ENCODE measurements around the gene PET100. TPM values are rescaled to one million over a fixed set of nuclear protein-coding genes. Genes with fewer than 3 reads are reported as not detected.

The PET100 gene
- total RNA-seq, 1 experiment from 2014 or later, result 126 TPM

- H3K9me3 ChIP-seq (ENCODE audit: control insufficient read depth in 1 of 2, insufficient read depth in 1 of 2, low read depth in 1 of 2, low read length in 2 of 2), result no peaks in the 10 kb centered on the region
- no peak overlapping the region for H3K4me2 ChIP-seq (ENCODE audit: low read length)
- H3K36me3 ChIP-seq (ENCODE audit: control insufficient read depth in 1 of 2, insufficient read depth in 2 of 2, low read length in 2 of 2), result peaks cover 3 to 7% of the 10 kb centered on the region in 2 experiments
- H3K27me3 ChIP-seq (ENCODE audit: insufficient read depth, low read length), result no peaks in the 10 kb centered on the region
- DNase-seq (ENCODE audit: low read depth, low spot score), result no peak
- no peak overlapping the region for H2AFZ ChIP-seq (ENCODE audit: low read depth, low read length, poor library complexity, severe bottlenecking)
- ChIA-PET RAD21 (ENCODE audit: low non-redundant PET in 1 of 2, low total read pairs in 2 of 2, uncharacterized antibody in 2 of 2, unreplicated experiment in 2 of 2) (no interaction called here), POLR2A (interaction anchor here (0.7 to 1.6 kb wide), 4 partner anchors 10 to 100 kb away, joined by 3 to 10 read pairs (median 4); partner anchors contain the start of genes CAMSAP3, PCP2, PET100 and XAB2), CTCF (interaction anchor here (1.0 kb wide), 1 partner anchor 46 kb away, joined by 5 read pairs; no protein-coding TSS in a partner anchor)
- no peak overlapping the region for H3K9ac ChIP-seq (ENCODE audit: low read length)
- H3K4me1 ChIP-seq (ENCODE audit: control insufficient read depth in 1 of 2, insufficient read depth in 2 of 2, low read length in 2 of 2), result peaks cover 10 to 40% of the 10 kb centered on the region in 2 experiments
- H3K9me2 ChIP-seq (ENCODE audit: insufficient read depth), result no peaks in the 10 kb centered on the region
- H3K27ac ChIP-seq (ENCODE audit: low read depth, low read length), result no peak overlapping the region
- no peak for ATAC-seq
- no TSS peak for BruUV-seq (replicated peaks)
- TF ChIP-seq SRF (IDR thresholded peaks at IDR 0.05; ENCODE audit: low read depth) (no peak), ZFX (IDR thresholded peaks at IDR 0.05) (no peak), RAD21 (IDR thresholded peaks at IDR 0.05; ENCODE audit: low read depth) (no peak), YY1 (IDR thresholded peaks at IDR 0.05; ENCODE audit: extremely low read depth, insufficient replicate concordance, low read depth, low read length) (no peak), CBX3 (IDR thresholded peaks at IDR 0.05; ENCODE audit: low read depth) (no peak), FOSL1 (IDR thresholded peaks at IDR 0.05; ENCODE audit: low read depth) (no peak), EGR1 (IDR thresholded peaks at IDR 0.05; ENCODE audit: low read depth) (no peak)
- intact Hi-C loops (cut with micrococcal nuclease), result no loop called here
- H3K4me3 ChIP-seq (replicated peaks in 1 of 2; ENCODE audit: low read depth in 1 of 2, low read length in 2 of 2), result no peak overlapping the region
- no peaks in the 10 kb centered on the region for H4K20me1 ChIP-seq (ENCODE audit: insufficient read depth)
- peaks cover 19% of the 10 kb centered on the region for H3K79me2 ChIP-seq (ENCODE audit: insufficient read depth, low read length)
These were observed 23.3 kb upstream of the PET100 start for GRCh38 chr19:7606289-7606688.

- no peak for DNase-seq (ENCODE audit: low read depth, low spot score)
- RAD21 ChIA-PET (ENCODE audit: low non-redundant PET in 1 of 2, low total read pairs in 2 of 2, uncharacterized antibody in 2 of 2, unreplicated experiment in 2 of 2), result no interaction called here
- Histone ChIP-seq H2AFZ (ENCODE audit: low read depth, low read length, poor library complexity, severe bottlenecking) (no peak overlapping the region), H3K36me3 (ENCODE audit: control insufficient read depth in 1 of 2, insufficient read depth in 2 of 2, low read length in 2 of 2) (peaks cover 3 to 7% of the 10 kb centered on the region in 2 experiments), H3K9me3 (ENCODE audit: control insufficient read depth in 1 of 2, insufficient read depth in 1 of 2, low read depth in 1 of 2, low read length in 2 of 2) (no peaks in the 10 kb centered on the region), H3K4me3 (replicated peaks in 1 of 2; ENCODE audit: low read depth in 1 of 2, low read length in 2 of 2) (no peak overlapping the region), H3K4me2 (ENCODE audit: low read length) (no peak overlapping the region), H3K4me1 (ENCODE audit: control insufficient read depth in 1 of 2, insufficient read depth in 2 of 2, low read length in 2 of 2) (peaks cover 5 to 33% of the 10 kb centered on the region in 2 experiments), H3K9ac (ENCODE audit: low read length) (no peak overlapping the region), H3K27me3 (ENCODE audit: insufficient read depth, low read length) (no peaks in the 10 kb centered on the region), H3K27ac (ENCODE audit: low read depth, low read length) (no peak overlapping the region), H4K20me1 (ENCODE audit: insufficient read depth) (no peaks in the 10 kb centered on the region), H3K9me2 (ENCODE audit: insufficient read depth) (no peaks in the 10 kb centered on the region), H3K79me2 (ENCODE audit: insufficient read depth, low read length) (peaks cover 13% of the 10 kb centered on the region; the same call in 1 of the 2 replicates)
- intact Hi-C loops (cut with micrococcal nuclease), result no loop called here
- CTCF ChIA-PET, result interaction anchor here (0.5 to 1.2 kb wide), 2 partner anchors 39 kb away, joined by 3 to 4 read pairs; no protein-coding TSS in a partner anchor
- POLR2A ChIA-PET, result no interaction called here
- no peak for ATAC-seq
- no TSS peak for BruUV-seq (replicated peaks)
- TF ChIP-seq, protein P1, sequence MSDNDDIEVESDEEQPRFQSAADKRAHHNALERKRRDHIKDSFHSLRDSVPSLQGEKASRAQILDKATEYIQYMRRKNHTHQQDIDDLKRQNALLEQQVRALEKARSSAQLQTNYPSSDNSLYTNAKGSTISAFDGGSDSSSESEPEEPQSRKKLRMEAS (IDR thresholded peaks at IDR 0.05), result no peak
- TF ChIP-seq YY1 (IDR thresholded peaks at IDR 0.05; ENCODE audit: extremely low read depth, insufficient replicate concordance, low read depth, low read length), result no peak
- TF ChIP-seq, protein P2, sequence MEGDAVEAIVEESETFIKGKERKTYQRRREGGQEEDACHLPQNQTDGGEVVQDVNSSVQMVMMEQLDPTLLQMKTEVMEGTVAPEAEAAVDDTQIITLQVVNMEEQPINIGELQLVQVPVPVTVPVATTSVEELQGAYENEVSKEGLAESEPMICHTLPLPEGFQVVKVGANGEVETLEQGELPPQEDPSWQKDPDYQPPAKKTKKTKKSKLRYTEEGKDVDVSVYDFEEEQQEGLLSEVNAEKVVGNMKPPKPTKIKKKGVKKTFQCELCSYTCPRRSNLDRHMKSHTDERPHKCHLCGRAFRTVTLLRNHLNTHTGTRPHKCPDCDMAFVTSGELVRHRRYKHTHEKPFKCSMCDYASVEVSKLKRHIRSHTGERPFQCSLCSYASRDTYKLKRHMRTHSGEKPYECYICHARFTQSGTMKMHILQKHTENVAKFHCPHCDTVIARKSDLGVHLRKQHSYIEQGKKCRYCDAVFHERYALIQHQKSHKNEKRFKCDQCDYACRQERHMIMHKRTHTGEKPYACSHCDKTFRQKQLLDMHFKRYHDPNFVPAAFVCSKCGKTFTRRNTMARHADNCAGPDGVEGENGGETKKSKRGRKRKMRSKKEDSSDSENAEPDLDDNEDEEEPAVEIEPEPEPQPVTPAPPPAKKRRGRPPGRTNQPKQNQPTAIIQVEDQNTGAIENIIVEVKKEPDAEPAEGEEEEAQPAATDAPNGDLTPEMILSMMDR (IDR thresholded peaks at IDR 0.05 in 2 of 3, conservative IDR thresholded peaks at IDR 0.05 in 1 of 3; ENCODE audit: borderline replicate concordance in 1 of 3, insufficient read depth in 1 of 3, low read depth in 2 of 3, low read length in 2 of 3), result no peak
- TF ChIP-seq EZH2phosphoT487 (IDR thresholded peaks at IDR 0.05; ENCODE audit: borderline replicate concordance), result no peak
- TF ChIP-seq EGR1 (IDR thresholded peaks at IDR 0.05; ENCODE audit: low read depth), result no peak
- TF ChIP-seq SP1 (IDR thresholded peaks at IDR 0.05; ENCODE audit: low read depth), result no peak
- TF ChIP-seq FOSL1 (IDR thresholded peaks at IDR 0.05; ENCODE audit: low read depth), result no peak
- TF ChIP-seq ELF1 (IDR thresholded peaks at IDR 0.05; ENCODE audit: borderline replicate concordance, low read depth), result no peak
- TF ChIP-seq RAD21 (IDR thresholded peaks at IDR 0.05; ENCODE audit: low read depth), result no peak
- TF ChIP-seq, protein P3, sequence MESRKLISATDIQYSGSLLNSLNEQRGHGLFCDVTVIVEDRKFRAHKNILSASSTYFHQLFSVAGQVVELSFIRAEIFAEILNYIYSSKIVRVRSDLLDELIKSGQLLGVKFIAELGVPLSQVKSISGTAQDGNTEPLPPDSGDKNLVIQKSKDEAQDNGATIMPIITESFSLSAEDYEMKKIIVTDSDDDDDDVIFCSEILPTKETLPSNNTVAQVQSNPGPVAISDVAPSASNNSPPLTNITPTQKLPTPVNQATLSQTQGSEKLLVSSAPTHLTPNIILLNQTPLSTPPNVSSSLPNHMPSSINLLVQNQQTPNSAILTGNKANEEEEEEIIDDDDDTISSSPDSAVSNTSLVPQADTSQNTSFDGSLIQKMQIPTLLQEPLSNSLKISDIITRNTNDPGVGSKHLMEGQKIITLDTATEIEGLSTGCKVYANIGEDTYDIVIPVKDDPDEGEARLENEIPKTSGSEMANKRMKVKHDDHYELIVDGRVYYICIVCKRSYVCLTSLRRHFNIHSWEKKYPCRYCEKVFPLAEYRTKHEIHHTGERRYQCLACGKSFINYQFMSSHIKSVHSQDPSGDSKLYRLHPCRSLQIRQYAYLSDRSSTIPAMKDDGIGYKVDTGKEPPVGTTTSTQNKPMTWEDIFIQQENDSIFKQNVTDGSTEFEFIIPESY (IDR thresholded peaks at IDR 0.05; ENCODE audit: extremely low read depth, insufficient replicate concordance, low read length), result no peak
- no peak for TF ChIP-seq ATF3 (IDR thresholded peaks at IDR 0.05)
- no peak for TF ChIP-seq POLR2A (IDR thresholded peaks at IDR 0.05; ENCODE audit: borderline replicate concordance, extremely low read depth, insufficient read depth, insufficient read length)
These were observed 22.2 kb upstream of the PET100 start for GRCh38 chr19:7607212-7607873.
